ENCODE measurements around the gene SYT12.

GRCh38 chr11:67060111-67060522, 37.2 kb downstream of the SYT12 start:
- TF ChIP-seq CTCF (IDR thresholded peaks at IDR 0.05) (no peak), POLR2A (IDR thresholded peaks at IDR 0.05) (no peak)
